ENCODE data around the gene IPO5.
A peak's percentile ranks its signal among the peaks of the same experiment; 100 is the strongest.
"Not testable (repeated sequence)": the region's sequence is repeated elsewhere in the genome, so short reads cannot be mapped to it uniquely, and the experiment has no call there.

Gene IPO5

GRCh38 chr13:97953376-97953970 lies at the start of gene IPO5:
IPO5 (plus strand) TSS chr13:97953675; CDS start chr13:97976697, 23,022 bp downstream.
- DNase-seq: no peak

DNA sequence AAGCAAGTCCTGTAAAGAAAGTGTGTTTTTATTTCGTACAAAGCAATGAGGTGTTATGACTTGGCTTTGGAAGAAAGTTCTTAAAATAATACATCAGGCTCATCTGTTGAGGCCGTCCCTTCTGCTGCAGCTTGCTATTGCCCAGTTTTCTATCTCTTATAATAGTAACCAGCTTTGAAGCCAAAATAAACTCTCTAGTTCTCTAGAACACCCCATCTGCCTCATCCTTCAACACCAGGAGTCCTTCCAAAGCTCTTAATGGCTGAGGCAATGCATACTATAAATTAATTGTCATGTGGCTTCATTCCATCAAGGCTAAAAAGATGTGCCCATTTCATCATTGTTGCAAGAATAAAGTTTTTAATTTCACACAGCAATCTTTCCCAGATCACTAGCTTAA lies 49.4 kb upstream of the IPO5 start:
- no peak for DNase-seq

DNA sequence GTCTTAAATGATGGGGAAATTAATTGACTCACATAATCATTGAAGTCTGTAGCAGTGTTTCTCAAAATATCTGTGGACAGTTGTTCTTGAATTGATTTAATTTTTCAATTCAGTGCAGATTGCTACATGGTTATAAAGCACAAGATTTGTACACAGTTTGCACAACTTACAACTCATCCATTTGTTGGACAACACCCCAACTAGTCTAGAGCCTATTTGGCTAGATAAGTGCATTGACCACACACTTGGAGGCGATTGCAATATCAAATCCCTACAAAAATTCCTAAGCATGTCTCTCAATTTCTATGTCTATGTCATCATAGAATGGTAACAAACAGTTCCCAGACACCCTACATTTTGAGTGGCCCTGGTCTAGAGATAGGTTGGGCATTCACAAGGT lies 48.0 kb upstream of the IPO5 start:
- DNase-seq: no peak

DNA sequence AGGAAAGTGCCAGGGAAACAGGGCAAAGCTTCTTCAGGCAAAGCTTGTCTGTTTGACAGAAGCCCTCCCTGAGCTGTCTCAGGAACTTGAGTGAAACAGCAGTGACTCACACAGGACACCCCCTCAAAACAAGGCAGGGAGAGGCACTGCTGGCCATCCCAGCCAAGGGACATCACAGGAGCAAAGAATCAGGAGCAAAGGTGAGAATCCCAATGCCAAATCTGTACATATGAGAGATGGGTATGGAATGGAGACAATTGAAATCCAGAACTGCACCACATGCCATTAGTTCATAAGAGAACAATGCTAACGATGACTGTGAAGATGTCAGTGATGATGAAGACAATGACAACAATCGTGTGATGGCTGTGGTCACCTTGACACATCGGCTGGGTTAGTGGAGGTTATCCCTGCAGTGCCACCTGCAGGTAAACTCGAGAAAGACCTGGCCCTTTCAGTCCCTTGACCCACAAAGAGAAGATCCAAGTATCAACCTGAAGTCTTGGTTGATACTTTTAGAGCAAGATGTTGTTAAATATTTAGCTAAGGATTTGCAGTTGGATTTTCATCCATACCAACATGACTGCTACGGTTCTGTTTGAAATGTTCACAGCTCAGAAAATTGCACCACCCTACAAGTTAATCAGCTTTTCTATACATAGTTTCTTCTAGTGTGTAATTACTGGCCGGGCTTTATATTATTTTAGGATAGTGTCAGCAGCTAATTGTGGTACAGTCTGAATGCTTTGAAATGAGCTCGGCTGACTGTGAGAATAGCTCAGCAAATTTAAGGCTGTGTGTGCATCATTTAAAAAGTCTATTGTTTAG lies 42.0 kb upstream of the IPO5 start:
- DNase-seq: peak in 1 of 2 experiments; percentile 14

DNA sequence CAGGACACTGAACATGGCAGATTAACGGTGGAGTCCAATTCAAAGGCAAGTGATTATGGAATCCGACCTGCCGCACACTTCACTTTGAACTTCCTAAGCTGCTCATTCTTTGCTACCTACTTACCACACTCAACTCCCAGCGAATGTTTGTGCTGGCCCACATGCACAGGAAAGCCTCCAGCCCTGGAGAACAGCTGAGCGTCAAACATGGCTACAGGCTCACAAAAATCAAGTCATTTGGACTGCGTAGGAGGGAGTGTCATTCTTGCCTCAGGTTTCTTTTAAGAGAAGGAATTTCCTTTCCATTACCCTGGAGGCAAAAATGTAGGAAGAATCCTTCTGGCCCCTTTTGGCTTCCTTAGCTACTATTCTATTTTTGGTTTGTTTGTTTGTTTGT lies 41.3 kb upstream of the IPO5 start:
- no peak for DNase-seq

- no peak for DNase-seq
Observed at GRCh38 chr13:97913206-97913605, 40.3 kb upstream of the IPO5 start.

DNA sequence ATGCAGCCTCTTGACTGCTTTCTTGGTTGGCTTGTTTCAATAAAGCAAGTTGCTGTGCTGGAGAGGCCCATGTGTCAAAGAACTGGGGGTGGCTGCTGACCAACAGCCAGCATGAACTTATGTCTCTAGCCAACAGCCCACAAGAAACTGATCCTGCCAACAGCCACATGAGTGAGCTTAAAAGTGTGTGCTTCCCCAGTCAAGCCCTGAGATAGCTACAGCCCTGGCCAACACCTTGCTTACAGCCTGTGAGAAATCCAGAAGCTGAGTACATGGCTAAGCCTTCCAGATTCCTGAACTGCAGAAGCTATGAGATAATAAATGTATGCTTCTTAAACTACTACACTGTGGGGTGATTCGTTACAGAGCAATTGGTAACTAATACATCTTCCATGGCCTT lies 38.9 kb upstream of the IPO5 start:
- DNase-seq: no peak

DNA sequence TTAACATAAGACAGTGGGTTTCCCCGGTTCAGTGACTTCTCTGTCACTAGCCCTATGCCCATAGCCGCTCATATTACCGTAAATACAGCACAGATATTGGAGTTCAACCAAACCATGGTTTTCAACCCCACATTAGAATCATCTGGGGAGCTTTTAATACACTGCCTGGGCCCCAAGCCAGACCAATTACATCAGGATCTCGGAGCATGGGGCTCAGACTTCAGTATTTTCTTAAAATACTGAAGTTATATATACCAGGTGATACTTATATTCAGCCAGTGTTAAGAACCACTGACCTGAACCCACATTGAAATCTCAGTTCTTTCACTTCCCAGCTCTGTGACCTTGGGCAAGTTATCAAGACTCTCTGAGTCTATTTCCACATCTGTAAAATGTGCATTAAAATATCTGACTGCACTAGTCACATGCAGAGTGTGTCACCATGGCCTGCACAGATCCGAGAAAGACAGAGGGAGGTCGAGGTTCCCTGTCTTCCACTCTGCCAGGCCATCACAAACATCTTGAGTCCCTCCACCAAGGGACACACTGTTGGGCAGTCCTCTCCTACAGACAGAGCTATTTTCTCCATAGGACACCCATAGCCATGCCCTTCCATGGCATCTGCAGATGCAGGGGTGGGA lies 32.2 kb upstream of the IPO5 start:
- no peak for DNase-seq

- no peak for DNase-seq
Observed at GRCh38 chr13:97928301-97928700, 25.2 kb upstream of the IPO5 start.

GRCh38 chr13:97932036-97932435 lies 21.4 kb upstream of the IPO5 start:
- DNase-seq: no peak

GRCh38 chr13:97932647-97933046 lies 20.8 kb upstream of the IPO5 start:
- no peak for DNase-seq

DNA sequence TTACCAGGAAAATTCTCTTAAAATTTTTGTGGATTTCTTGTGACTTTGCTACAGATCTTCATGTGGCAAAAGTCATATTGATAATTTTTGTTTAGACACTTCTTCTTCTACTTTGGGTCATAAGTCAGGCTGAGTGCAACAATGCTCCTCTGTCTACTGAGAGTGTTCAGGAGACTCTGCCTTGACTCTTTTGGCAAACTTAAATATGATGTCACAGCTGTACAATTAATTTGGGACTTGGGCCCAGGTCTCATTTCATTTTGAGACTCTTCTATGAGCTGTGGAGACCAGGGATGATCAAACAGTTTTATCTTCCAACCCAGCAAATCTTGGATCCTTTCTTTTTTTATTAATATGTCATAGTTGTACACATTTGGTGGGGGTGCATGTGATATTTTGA lies 19.7 kb upstream of the IPO5 start:
- DNase-seq: no peak

GRCh38 chr13:97934590-97934989 lies 18.9 kb upstream of the IPO5 start:
- no peak for DNase-seq

GRCh38 chr13:97935071-97935470 lies 18.4 kb upstream of the IPO5 start:
- DNase-seq: no peak

- no peak for DNase-seq
Observed at GRCh38 chr13:97936036-97936435, 17.4 kb upstream of the IPO5 start.

GRCh38 chr13:97938706-97939475 lies 14.6 kb upstream of the IPO5 start:
- no peak for DNase-seq

DNA sequence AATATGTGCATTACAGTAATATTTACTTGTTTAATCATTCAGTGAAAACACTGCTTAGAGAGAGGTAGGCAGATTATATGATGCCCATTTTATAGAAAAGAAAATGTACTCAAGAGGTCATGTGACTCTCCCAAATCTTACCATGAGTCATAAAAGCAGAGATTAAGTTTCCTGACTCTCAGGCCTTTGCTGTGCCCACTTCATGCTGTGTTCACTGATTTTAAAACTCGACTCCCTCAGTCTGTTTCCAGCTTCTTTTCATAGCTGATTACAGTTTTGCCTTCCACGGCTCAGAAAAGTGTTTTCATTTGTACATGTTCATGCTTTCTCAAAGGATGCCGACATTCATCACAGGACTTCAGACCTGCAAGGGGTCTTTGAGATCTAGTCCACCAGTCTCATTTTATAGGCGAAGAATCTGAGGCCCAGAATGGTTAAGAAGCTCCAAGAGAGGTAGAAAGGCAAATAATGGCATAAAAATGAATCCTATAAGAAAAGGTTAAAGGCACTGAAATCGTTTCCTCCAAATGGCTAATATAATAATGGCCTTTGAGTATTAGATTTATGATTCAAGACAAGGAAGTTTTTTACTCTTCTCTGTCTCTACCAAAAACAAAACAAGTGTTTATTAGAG lies 9.0 kb upstream of the IPO5 start:
- DNase-seq: no peak

GRCh38 chr13:97945342-97945741 lies 8.1 kb upstream of the IPO5 start:
- DNase-seq: no peak

GRCh38 chr13:97945792-97946419 lies 7.6 kb upstream of the IPO5 start:
- DNase-seq: no peak

DNA sequence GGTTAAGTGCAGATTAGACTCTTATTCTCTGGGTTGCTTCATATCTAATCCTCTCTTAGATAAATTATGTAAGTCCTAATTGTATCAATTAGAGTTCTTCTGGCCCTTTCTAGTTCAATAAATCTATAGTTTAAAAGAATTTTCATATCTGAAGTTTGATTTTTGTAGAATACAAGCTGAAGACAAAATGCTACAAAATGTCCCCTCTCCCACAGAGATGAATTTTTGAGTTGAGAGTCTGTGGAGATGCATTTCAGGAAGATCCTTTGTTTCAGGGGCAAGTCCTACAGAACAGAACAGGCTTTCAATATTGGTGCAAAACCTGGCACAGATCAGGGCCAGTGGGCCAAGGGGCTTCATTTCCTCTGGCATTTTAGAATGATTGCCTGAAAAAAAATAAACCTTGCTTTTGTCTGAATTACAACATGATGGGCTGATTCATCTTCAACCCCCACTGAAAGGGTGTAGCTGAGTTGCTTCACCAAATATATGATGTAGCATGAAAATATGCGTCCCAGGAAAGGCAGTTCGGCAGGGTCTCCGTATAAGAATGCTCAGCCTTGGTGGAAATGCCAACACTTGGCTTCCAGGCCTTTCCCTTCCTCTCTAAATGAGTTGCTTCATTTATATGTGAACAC lies 6.4 kb upstream of the IPO5 start:
- peak; percentile 32 to 35 for DNase-seq

DNA sequence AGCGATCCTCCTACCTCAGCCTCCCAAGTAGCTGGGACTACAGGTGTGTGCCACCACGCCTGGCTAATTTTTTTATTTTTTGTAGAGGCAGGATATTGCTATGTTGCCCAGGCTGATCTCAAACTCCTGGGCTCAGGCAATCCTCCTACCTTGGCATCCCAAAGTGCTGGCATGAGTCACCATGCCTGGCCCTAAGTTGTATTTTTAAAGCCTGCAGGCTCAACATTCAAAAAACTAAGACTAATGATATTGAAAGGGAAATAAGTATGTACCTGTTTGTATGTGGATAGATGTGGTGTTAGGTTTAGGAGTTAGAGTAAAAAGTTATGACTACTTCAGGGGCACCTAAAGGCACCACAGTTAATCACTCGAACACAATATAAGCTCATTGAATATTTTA lies 5.4 kb upstream of the IPO5 start:
- no peak for DNase-seq

DNA sequence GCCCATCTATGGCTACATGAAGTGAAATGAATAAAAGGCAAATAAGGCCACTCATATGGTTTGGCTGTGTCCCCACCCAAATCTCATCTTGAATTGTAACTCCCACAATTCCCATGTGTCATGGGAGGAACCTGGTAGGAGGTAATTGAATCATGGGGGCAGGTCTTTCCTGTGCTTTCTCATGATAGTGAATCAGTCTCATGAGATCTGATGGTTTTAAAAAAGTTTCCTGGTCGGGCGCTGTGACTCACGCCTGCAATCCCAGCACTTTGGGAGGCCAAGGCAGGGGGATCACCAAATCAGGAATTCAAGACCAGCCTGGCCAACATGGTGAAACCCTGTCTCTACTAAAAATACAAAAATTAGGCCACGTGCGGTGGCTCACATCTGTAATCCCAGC lies 4.2 kb upstream of the IPO5 start:
- not testable (repeated sequence) for DNase-seq
